ENCODE data around the gene ATG16L1. TPM values are rescaled to one million over a fixed set of nuclear protein-coding genes. Genes with fewer than 3 reads are reported as not detected.

The ATG16L1 gene
- total RNA-seq, 1 donor from 2014 or later, result 49.9 TPM

- Mint-ChIP-seq H3K27ac (no peak overlapping the region), H3K4me1 (peaks cover 44% of the 10 kb centered on the region), H3K27me3 (no peaks in the 10 kb centered on the region), H3K9me3 (no peaks in the 10 kb centered on the region), H3K36me3 (ENCODE audit: low read depth) (peaks cover 92% of the 10 kb centered on the region), H3K4me3 (no peak overlapping the region)
- DNase-seq (no peak), ATAC-seq (ENCODE audit: low read depth) (no peak)
- ChIA-PET CTCF (interaction anchor here (1.0 kb wide), 1 partner anchor 172 kb away, joined by 4 read pairs; no protein-coding TSS in a partner anchor), POLR2A (no interaction called here)
- TF ChIP-seq CTCF (IDR thresholded peaks at IDR 0.05), result no peak
- intact Hi-C loops (cut with micrococcal nuclease), result loop anchor here (2.0 to 5.0 kb wide), 2 partner anchors 86 to 171 kb away; no protein-coding TSS in a partner anchor
Observed at GRCh38 chr2:233271693-233272092, 20.2 kb downstream of the ATG16L1 start.

- ATAC-seq (ENCODE audit: low read depth) (no peak), DNase-seq (no peak)
- Mint-ChIP-seq H3K4me3 (no peak overlapping the region), H3K27me3 (no peaks in the 10 kb centered on the region), H3K4me1 (peaks cover 32% of the 10 kb centered on the region), H3K27ac (no peak overlapping the region), H3K36me3 (ENCODE audit: low read depth) (peaks cover 92% of the 10 kb centered on the region), H3K9me3 (no peaks in the 10 kb centered on the region)
- ChIA-PET POLR2A (no interaction called here), CTCF (no interaction called here)
- intact Hi-C loops (cut with micrococcal nuclease), result loop anchor here (5.0 kb wide), 1 partner anchor 84 kb away; no protein-coding TSS in a partner anchor
- TF ChIP-seq CTCF (IDR thresholded peaks at IDR 0.05), result no peak
Observed at GRCh38 chr2:233273120-233273519, 21.6 kb downstream of the ATG16L1 start.

GRCh38 chr2:233275223-233275622 lies 23.8 kb downstream of the ATG16L1 start:
- CTCF ChIA-PET, result interaction anchor here (0.7 to 1.1 kb wide), 2 partner anchors 12 to 168 kb away, joined by 3 read pairs; no protein-coding TSS in a partner anchor

DNA sequence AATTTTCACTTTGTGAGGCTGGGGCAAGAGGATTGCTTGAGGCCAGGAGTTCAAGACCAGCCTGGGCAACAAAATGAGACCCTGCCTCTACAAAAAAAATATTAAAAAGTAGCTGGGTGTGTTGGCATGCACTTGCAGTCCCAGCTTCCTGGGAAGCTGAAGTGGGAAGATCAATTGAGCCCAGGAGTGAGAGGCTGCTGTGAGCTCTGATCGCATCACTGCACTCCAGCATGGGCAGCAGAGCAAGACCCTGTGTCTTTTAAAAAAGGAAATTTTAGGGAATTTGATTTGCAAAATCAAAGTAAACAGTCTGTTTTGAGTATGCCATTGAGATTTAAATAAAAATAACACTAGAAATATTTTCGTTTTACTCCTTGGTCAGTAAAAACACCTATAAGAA lies 27.4 kb downstream of the ATG16L1 start:
- ChIA-PET POLR2A (interaction anchor here (1.6 kb wide), 1 partner anchor 78 kb away, joined by 4 read pairs; no protein-coding TSS in a partner anchor), CTCF (no interaction called here)
- peaks cover 89% of the 10 kb centered on the region for H3K36me3 Mint-ChIP-seq (ENCODE audit: low read depth)
- no peak overlapping the region for H3K4me3 Mint-ChIP-seq
- peaks cover 9% of the 10 kb centered on the region for H3K4me1 Mint-ChIP-seq
- TF ChIP-seq CTCF (IDR thresholded peaks at IDR 0.05), result no peak
- no peak overlapping the region for H3K27ac Mint-ChIP-seq
- no peaks in the 10 kb centered on the region for H3K9me3 Mint-ChIP-seq
- H3K27me3 Mint-ChIP-seq, result no peaks in the 10 kb centered on the region
- ATAC-seq (ENCODE audit: low read depth) (no peak), DNase-seq (no peak)
- intact Hi-C loops (cut with micrococcal nuclease), result no loop called here

More at GRCh38 chr2:233275223-233275622, 23.8 kb downstream of the ATG16L1 start:
- Mint-ChIP-seq H3K36me3 (ENCODE audit: low read depth) (peaks cover 94% of the 10 kb centered on the region), H3K27ac (no peak overlapping the region), H3K4me3 (no peak overlapping the region), H3K4me1 (peaks cover 19% of the 10 kb centered on the region), H3K27me3 (no peaks in the 10 kb centered on the region), H3K9me3 (no peaks in the 10 kb centered on the region)
- no peak for DNase-seq
- POLR2A ChIA-PET, result no interaction called here
- no peak for ATAC-seq (ENCODE audit: low read depth)
- intact Hi-C loops (cut with micrococcal nuclease), result no loop called here
- TF ChIP-seq CTCF (IDR thresholded peaks at IDR 0.05), result no peak

DNA sequence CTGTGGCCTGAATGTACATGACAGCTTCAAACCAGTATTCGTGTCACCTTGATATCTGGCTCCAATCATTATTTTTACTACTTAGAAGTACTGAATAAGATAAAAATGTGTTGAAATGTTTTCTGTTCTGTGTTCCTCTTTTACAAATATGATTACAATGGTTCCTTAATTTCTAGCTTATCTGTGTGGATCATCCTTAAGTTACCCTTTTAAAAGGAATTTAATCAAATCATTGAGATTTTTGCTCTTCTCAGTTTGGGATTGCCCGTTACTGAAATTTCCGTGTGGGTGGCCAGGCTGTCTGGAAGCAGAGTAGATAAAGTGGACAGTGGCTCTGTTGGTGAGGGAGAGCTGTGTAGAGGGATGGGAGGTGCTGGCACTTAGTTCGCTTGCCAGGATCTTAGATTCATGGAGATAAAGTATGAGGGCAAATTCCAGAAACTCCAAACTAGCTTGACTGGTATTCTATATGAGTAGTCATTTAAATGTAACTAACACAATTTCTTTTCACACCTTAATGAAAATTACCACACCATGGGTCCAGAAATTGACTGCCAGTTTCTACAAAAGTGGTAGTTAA lies 28.7 kb downstream of the ATG16L1 start:
- DNase-seq (no peak), ATAC-seq (ENCODE audit: low read depth) (no peak)
- Mint-ChIP-seq H3K36me3 (ENCODE audit: low read depth) (peaks cover 87% of the 10 kb centered on the region), H3K4me3 (no peak overlapping the region), H3K4me1 (peaks cover 9% of the 10 kb centered on the region), H3K27me3 (no peaks in the 10 kb centered on the region), H3K27ac (peak overlapping the region; percentile 46), H3K9me3 (no peaks in the 10 kb centered on the region)
- no peak for TF ChIP-seq CTCF (IDR thresholded peaks at IDR 0.05)
- ChIA-PET CTCF (no interaction called here), POLR2A (no interaction called here)
- intact Hi-C loops (cut with micrococcal nuclease), result no loop called here
